Hematopoietic multipotent progenitor cell (in vitro differentiated cells): ENCODE data around the gene ACTR8. TPM values are rescaled to one million over a fixed set of nuclear protein-coding genes. Genes with fewer than 3 reads are reported as not detected.

Source experiments
- DNase-seq, 3 donors: peaks; one replicate each; pipeline ENCODE4 v3.0.0-alpha.2; 2011 to 2015; ENCODE audit warnings: low read depth in 2 of 3, low spot score in 2 of 3
- total RNA-seq: library from RNA; depleted of rRNA; stranded (reverse); fragments of >200 nt; gene quantifications from one replicate; pipeline ENCODE4 v1.2.3, GENCODE V29; 2012

The ACTR8 gene
- total RNA-seq, 1 donor: 21.0 TPM

DNA sequence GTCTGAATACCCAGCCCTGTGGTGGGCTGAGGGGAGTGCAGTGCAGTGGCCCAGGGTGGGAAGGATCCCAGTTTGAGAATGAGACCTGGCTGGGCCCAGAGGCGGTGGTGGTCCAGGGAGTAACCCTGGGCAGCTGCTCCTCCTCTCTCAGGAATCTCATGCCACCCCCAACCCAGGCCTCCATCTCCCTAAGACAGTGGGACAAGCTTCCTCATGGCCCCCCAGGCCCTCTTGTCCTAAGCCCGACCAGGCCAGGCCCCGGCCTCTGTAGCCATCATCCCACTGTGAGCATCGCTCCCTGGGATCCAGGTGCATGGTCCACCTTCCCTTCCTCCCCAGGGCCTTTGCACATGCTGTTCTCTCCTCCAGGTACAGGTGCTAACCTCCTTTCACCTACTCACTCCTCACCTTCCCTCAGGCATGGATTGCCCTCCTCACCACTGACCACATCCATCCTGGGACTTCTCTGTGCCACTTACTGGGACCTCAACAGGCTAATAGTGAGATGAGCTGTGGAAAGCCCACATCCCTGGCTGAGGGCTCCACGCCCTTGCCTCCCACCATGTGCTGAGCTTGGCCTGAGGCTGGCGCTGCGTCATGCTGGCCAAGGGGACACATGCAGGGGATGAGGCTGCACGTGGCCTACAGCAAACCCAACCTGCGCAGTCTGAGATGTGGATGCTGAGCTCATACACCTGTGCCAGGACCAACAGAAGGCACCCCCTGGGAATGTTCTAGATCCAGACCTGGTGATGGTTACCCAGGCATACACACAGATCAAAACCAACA, 45.7 kb downstream of the ACTR8 start:
- no peak for DNase-seq

DNA sequence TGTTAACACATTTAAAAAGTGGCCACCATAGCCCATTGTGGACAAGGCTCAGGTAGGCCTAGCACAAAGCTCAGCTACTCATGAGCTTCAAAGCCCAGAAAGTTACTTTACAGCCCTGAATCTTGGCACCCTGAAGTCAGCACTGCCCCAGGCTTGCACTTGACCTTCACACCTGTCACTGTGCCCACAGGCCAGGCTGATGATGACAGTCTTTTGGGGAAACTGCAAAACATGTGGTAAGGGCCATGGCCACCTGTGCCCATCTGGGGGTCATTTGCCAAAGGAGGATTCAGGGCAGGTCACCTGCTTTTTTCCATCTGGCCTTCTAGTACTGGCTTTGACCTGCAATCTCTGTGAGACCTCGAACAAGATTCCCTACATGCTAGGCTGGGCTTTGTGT, 46.7 kb downstream of the ACTR8 start:
- no peak for DNase-seq

DNA sequence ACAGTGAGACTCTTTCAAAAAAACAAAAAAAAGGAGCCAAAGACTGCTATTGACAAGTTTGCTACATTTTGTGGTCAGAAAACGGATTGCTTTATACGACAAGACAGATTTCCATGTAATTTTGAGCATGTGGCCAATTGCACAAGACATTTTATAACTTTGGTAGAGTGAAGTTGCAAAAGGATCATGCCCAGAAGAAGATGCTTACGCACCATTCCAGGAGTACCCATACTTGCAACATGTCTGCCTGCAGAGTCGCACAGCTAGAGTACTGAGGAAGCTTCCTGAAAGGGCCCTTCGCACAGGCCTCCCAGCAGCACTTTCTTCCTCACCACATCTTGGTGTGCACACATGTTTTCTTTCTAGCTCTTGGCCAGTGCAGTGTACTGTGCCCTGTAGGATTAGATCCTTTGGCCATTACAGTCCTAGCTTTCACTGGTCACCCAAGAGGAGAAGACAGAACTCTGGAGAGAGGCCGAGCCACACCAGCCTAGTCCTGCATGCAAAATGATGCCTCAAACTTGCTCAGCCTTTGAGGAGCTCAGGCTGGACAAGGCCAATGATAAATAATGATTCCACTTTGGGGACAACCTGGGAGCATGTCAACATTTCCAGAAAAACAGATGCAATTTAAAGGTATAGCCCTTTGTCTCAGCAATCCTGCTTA, 47.4 kb downstream of the ACTR8 start:
- DNase-seq: no peak

DNA sequence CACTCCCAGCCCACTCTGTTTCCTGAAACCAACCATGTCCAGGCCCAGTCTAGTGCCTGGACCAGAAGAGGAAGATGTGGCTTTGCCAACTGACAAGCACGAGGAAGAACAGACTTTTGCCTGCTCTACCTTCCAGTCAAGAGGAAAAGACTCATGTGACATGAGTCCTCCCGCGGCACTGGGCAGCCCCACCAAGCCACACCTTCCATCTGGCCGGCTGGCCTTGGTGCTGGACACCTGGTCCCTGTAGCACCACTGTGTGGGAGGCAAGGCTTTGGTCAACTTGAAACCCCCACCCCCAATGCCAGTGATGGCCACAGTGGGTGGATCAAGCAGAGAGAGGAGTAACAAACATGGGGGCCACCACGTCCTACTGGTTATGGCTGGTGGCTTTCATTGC, 48.3 kb downstream of the ACTR8 start:
- no peak for DNase-seq

DNA sequence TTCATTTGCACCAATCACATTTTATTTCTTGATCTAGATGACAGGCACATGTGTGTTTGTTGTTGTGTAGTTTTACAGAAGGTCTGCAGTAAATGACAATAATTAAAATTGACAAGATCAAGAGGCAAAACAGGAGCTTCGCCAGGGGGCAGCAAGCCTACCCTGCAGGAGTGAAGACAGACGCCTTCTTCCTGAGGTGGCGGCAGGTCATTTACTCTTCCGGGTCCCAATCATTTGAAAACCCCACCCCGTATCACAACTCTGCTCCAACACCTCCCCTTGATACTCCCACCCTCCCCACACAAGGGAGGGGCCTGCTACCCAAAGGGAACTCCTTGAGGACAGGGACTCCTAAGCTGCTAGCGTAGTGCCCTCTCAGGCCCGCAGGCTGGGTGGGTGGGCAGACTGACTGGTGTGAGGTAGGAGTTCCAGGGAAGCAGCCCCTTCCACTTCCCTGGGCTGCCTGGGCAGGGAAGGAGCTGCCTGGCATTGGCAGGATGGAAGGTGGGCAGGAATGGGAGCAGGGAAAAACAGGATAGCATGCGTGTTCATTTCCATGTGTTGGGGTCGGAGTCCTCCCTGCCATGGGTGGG, 48.8 kb downstream of the ACTR8 start:
- no peak for DNase-seq

DNA sequence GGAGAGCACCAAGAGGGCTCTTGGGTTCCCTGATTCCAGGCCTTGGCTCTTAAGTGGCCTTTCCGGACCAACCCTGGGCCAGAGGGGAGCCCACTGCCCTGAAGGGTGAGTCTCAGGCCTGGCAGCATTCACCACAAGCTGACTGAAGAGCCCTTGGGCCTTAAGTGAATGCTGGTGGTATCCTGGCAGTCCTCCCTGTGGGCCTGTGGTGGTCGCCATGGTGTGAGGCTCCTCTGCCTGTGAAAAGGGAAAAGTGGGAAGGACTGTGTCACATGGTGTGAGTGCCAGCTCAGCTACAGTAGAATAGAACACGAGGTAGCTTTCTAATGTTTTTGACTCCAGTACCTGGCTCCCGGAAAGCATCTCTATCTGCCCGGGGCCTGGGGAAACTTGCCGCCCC, 51.0 kb downstream of the ACTR8 start:
- no peak for DNase-seq

DNA sequence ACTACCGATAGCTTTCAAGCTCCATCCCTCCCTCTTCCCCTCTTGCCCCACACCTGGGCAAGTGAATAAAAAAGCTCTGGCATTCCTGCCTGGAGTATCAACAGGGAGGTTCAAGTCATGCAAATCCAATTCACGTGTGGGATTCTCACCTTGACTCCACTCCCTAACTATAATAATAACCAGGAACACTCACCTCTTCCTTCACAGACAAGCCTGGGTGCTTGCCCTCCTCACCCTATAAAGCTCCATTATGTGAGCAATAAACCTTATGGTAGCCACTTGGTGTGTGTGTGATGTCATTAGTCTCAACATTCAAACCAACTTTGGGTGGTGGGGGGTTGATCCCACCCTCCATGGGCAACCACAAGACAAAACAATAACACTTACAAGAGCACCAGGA, 52.3 kb downstream of the ACTR8 start:
- no peak for DNase-seq

DNA sequence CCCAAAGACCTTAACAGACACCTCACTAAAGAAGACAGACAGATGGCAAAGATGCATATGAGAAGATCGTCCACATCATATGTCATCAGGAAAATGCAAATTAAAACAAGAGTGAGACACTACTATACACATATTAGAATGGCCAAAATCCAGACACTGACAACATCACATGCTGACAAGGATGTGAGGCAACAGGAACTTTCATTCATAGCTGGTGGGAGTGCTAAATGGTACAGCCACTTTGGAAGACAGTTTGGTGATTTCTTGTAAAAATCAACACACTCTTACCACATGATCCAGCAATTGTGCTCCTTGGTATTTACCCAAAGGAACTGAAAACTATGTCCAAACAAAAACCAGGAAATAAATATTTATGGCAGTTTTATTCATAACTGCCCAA, 53.4 kb downstream of the ACTR8 start:
- DNase-seq: no peak

DNA sequence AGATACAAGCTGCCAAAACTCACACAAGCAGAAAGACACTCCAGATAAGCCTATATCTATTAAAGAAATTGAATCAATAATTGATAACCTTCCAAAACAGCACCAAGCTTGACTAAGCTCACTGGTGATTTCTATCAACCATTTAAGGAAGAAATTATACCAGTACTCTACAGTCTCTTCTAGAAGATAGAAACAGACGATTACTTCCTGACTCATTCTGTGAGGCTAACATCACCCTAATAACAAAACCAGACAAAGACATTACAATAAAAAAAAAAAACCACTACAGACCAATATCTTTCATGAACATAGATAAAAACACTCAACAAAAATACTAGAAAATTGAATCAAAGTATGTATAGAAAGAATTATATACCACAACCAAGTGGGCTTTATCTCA, 55.9 kb downstream of the ACTR8 start:
- no peak for DNase-seq

DNA sequence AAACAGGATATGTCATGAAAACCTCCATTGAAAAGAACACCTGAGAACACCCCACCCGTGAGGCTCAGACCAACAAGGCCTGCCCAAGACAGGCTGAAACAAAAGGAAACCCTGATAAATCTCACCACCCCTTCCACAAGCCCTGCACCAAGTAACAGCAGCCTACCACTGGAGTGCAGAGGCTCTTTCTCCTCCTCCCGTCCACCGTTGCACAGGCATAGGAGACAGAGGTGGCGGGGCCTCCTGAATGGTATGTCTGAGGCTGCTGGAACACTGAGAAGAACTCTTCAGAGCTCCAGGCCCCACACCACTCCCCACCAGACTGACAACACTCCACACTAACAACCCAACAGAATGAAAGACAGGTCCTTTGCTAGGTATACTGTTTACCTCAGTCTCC, 57.2 kb downstream of the ACTR8 start:
- no peak for DNase-seq

DNA sequence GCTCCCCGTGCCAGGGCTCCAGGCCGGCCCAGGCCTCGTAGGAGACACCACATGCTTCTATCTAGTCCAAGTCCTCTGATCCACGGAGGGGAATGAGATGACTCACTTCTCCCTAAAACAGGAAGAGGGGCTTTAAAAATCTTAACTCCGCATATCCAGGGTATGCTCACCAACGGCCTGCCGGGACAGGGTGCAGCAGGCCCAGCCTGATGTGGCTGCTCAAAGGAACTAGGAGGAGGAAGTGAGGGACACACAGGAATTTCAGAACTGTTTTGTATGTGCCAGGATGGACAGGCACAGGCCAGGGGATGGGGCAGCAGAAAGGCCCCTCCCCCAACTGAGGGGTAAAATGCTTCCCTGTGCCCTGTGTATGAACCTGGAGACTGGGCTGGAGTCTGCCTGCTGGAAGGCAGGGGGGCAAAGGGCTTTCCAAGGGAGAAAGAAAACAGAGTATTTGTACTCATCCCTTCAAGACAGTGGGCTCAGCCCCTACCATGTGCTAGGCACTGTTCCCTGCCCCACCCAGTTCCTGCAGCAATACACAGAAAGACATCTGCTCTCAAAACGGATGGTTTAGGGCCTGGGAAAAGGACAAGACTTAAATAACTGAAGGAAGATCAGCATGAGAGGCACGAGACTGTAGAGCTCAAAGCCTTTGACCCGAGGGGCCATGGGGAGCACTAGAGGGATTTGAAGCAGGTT, 57.8 kb downstream of the ACTR8 start:
- no peak for DNase-seq

DNA sequence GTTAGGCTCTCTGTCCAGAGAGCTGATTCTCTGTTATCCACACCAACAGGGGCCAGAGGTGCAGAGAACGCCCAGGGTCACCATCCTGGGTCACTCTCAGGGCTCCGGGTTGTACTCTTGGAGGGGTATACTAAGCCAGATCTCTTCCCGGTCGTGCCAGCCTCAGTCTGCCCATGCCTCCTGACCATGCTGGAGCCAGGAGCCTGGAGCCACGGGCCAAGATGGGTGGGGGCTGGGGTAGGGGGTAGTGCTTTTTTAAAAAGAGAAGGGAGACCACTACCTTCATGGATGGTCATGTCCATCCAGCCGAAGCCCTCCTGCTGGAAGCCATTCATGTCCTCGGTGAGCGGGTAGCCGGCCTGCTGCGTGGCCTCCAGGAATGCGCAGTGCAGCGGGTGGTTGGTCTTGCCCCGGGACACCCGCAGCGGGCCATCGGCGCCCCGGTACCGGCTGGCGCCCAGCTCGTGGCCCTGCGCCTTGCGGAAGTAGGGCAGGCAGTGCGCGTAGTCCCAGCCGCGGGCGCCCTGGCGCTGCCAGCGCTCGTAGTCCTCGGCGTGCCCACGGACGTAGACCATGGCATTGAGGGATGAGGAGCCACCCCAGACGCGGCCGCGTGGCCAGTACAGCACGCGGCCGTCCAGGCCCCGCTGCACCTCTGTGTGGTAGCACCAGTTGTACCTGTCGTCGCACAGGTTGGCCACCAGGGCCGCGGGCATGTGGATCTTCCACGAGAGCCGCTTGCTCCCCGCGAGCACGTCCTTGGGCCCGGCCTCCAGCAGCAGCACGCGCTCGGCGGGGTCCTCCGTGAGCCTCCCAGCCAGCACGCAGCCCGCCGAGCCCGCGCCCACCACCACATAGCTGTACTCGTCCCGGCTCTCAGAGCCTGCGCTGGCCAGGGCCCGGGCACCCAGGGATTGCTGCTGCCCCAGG, 58.7 kb downstream of the ACTR8 start:
- no peak for DNase-seq

DNA sequence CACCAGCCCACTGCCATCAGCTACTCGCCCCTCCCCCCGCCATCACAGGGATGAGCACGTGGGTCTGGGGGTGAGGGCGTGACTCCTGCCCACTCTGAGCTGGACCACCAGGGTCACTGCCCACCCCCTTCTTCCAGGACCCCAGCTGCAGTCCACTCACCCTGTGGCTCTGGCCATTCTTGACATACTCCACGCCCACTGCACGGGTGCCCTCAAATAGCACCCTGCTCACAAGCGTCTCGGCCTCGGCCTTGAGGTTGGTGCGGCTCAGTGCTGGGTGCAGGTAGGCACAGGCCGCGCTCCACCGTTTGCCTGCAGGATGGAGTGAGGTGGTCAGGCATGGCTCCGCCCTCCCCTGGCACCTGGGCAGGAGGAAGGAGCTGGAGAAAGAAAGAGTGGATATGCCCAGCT, 59.6 kb downstream of the ACTR8 start:
- no peak for DNase-seq

DNA sequence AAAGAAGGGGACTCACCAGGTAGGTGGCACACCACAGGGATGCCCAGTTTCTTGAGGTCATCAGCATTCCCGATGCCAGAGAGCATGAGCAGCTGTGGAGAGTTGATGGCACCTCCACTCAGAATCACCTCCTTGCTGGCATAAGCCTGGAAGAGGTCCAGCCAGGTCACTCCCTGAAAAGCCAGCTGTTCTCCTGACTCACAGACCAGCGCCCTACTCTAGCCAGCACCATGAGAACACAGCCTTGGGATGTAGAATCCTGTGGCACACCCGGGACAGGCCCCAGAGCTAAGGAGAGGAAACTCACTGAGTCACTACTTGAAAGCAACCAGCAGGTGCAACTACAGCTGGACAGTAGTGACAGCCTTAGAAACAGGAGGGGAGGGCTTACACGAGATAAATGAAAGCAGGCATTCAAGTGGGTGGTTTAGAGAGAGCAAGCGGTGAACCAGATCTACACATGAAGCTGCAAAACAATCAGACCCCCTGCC, 60.3 kb downstream of the ACTR8 start:
- DNase-seq: no peak

DNA sequence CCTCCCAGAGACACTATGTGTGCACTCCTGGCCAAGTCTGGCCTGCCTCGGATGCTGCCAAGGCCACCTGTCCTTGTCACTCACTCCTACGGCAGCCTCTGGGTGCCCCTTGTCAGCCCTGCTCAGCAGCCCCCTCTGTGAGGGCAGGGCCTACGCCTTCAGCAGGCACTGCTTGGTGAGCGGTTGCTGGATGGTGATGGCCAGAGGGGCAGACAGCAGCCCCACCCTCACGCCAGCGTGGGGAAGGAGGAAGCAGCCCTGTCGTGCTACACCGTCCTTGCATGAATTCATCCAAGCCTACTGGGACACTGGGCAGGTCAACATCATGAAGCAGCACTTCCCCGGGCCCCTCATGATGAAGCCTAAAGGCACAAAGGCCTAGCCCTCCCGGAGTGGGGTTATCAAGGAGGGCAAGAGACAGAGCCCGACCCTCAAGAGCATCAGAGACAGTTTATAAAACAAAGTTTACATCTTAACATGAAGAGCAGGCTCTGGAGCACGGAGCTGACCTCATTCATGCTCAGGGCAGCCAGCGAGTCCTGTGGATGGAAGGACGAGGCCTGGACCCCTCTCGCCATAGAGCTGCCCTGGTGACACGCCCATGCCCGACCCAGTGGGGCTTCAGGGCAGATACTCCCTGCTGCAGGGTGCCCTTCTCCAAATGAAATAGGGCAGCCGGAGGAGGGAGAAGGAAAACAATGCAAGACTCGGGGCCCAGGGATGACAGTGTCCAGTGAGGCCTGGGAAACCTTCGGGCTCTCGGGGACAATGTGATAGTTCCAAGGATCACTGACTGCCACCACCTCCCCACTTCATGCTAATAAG, 61.0 kb downstream of the ACTR8 start:
- no peak for DNase-seq

DNA sequence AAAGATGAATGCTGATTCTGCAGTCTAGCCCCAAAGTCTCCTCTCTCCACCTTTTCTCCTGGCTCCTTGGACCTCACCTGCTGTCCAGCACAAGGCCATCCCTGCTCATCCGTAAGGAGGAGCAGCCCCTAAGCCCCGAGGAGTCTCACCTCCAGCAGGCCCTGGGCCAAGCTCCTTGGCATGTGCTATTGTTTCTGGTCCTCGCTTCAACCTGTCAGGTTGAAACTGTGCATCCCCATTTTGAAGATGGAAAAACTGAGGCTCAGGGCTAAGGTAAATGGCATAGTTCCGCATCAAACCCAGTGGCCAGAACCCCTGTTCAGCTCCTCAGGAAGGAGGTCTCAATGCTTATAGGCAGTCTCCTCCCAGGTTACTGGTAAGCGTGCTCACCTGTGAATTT, 61.9 kb downstream of the ACTR8 start:
- DNase-seq: no peak

DNA sequence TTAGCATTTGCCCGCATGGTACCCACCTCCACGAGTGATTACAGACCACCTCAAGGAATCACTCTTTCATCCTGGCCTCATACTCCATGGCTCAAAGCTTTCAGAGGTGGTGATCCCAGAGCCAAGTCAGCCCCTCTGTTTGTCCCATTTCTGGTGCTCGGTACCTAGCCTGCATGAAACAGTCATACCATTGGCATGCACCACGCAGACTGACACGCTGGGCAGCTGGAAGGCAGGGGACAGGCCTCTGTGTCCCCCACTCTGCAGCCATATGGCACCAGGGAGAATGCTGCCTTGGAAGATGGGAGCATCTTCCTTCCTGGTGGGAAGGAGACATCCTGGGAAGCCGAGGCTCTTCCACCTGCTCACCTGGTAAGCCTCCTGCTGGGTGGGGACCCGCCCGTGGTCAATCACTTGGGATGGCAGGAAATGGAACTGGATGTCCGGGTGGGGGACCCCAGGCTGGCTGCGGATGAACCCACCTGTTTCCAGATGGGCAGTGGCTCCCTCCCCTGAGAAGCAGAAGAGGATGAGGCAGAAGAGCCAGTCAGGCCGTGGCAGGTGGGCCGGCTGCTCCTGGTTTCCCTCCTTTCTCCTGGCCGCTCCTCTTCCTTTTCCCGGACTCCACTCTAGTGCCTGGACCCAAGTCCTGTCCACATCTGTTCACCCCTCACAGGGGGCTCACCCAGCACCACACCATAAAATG, 62.6 kb downstream of the ACTR8 start:
- DNase-seq: no peak

DNA sequence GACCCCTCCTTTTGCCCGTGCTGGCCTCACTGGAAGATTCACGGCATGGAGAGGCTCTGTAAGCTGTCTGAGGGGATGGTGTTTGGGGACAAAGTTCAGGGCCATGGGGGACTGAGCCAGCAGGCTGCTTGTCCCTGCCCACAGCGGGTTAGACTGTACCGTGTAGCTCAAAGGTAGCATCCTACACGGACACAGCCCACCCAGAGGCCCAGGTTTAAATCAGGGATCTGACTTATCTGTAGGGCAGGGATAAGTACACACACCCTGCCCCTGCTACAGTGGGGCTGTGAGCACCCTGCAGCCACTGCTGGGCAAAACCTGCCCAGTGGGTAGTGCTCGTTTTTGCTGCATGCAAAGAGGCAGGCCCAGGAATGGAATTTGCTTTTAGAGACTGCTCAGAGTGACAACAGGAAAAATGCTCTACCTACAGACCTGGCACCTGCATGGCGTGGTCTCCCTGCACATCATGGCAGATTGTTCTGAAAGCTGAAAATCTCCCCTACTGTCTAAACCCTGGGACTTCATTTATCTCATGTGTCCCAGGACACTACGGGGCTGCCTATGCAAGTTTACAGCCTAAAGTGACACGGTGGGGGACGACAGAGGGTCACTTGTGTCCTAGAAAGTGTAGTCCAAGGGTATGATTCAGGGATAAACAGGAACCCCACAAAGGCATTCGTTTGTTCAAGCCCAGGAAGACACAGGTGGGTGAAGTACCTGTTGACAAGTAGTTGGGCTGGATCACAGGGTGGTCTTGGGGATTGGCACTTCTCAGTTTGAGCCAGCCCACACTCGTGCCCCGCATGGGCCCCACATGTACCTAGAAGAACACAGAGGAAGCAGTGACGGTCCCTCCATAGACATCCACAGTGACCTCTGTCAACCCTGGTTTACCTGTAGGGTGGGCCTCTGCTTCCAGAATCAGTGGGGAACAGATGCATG, 63.5 kb downstream of the ACTR8 start:
- DNase-seq: no peak
